ENCODE results near the gene ITGA11.

GRCh38 chr15:68369931-68370767 lies 61.8 kb downstream of the ITGA11 start:
- TF ChIP-seq CTCF (conservative IDR thresholded peaks at IDR 0.05; ENCODE audit: low read depth, low read length) (no peak), EZH2 (IDR thresholded peaks at IDR 0.05; ENCODE audit: low read length, unreplicated experiment) (no peak)

Data from PC-3 (cell line).